HFFc6 (cell line): ENCODE measurements around the gene RAB3GAP2. TPM values are rescaled to one million over a fixed set of nuclear protein-coding genes. Genes with fewer than 3 reads are reported as not detected.
"Not testable (repeated sequence)": the region's sequence is repeated elsewhere in the genome, so short reads cannot be mapped to it uniquely, and the experiment has no call there.

ENCODE experiments used
- DNase-seq: peaks from one replicate; pipeline ENCODE4 v3.0.0-alpha.2; 2018
- H3K27ac Mint-ChIP-seq: 2 replicates; pipeline ENCODE4 v1.8.0; 2020; ENCODE audit warnings: mild to moderate bottlenecking, mixed read lengths
- H3K27me3 Mint-ChIP-seq: 2 replicates; pipeline ENCODE4 v1.8.0; 2021; ENCODE audit warnings: mild to moderate bottlenecking, moderate library complexity, mixed read lengths; ENCODE audit not compliant: insufficient read depth
- H3K36me3 Mint-ChIP-seq: 2 replicates; pipeline ENCODE4 v1.8.0; 2021; ENCODE audit warnings: low read depth, mixed read lengths
- H3K4me1 Mint-ChIP-seq: 2 replicates; pipeline ENCODE4 v1.8.0; 2020; ENCODE audit warnings: low read depth, mixed read lengths
- H3K4me3 Mint-ChIP-seq: 2 replicates; pipeline ENCODE4 v1.8.0; 2020; ENCODE audit warnings: mild to moderate bottlenecking, moderate library complexity, mixed read lengths
- H3K9me3 Mint-ChIP-seq: 2 replicates; pipeline ENCODE4 v1.8.0; 2020; ENCODE audit warnings: mild to moderate bottlenecking, mixed read lengths
- total RNA-seq, 6 experiments: library from RNA; stranded (reverse); fragmentation: NEBNext Ultra II Directional; extraction: Animal tissue kit (Norgen Biotek cat#: 25700); gene quantifications; 2 replicates in 1 of 6; 3 replicates in 5 of 6; pipeline ENCODE4 v1.2.3, GENCODE V29; 2021
- TF ChIP-seq, protein P1 (sequence below): fragments of 200-600 bp; sonication (generic); IDR thresholded peaks from 2 replicates; pipeline ENCODE4 v1.5.0; 2021; ENCODE audit warnings: antibody characterized with exemption, mild to moderate bottlenecking

The RAB3GAP2 gene
- total RNA-seq, 6 experiments from 2014 or later: 42.0 to 49.6 (median 43.9) TPM

DNA sequence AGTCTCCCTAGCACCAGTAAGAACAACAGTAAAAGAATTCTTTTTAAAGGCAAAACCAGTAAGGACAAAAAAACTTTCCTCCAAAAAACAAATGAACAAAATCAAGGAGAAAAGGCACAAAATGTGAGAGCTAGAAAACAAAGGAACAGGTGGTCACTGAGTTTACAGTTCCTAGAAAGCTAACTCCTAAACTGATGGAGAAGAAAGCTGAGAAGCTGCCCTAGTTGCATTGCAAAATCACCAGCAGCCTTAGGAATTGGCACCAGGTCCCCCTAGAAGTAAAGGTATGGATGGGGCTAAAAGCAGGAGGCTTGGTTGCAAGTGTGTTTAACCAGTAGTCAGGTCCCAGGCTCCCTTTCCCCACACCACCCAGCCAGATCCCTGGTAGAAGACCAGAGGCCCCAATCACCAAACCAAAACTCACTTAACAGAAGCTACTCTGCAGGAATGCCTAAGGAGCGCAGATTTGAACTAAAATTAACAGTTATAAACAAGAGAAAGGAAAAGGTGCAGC lies 47.6 kb downstream of the RAB3GAP2 start:
- H3K36me3 Mint-ChIP-seq: peaks cover 12% of the 10 kb centered on the region
- no peak overlapping the region for H3K27ac Mint-ChIP-seq
- TF ChIP-seq, protein P1, sequence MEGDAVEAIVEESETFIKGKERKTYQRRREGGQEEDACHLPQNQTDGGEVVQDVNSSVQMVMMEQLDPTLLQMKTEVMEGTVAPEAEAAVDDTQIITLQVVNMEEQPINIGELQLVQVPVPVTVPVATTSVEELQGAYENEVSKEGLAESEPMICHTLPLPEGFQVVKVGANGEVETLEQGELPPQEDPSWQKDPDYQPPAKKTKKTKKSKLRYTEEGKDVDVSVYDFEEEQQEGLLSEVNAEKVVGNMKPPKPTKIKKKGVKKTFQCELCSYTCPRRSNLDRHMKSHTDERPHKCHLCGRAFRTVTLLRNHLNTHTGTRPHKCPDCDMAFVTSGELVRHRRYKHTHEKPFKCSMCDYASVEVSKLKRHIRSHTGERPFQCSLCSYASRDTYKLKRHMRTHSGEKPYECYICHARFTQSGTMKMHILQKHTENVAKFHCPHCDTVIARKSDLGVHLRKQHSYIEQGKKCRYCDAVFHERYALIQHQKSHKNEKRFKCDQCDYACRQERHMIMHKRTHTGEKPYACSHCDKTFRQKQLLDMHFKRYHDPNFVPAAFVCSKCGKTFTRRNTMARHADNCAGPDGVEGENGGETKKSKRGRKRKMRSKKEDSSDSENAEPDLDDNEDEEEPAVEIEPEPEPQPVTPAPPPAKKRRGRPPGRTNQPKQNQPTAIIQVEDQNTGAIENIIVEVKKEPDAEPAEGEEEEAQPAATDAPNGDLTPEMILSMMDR: no peak
- H3K27me3 Mint-ChIP-seq: no peaks in the 10 kb centered on the region; the same call in 1 of the 2 replicates
- no peak overlapping the region for H3K4me3 Mint-ChIP-seq
- H3K4me1 Mint-ChIP-seq: no peaks in the 10 kb centered on the region
- H3K9me3 Mint-ChIP-seq: no peaks in the 10 kb centered on the region
- DNase-seq: no peak

- no peak for DNase-seq
- H3K27me3 Mint-ChIP-seq: no peaks in the 10 kb centered on the region; the same call in 1 of the 2 replicates
- TF ChIP-seq, protein P1: no peak
- H3K9me3 Mint-ChIP-seq: no peaks in the 10 kb centered on the region
- no peak overlapping the region for H3K4me3 Mint-ChIP-seq
- H3K36me3 Mint-ChIP-seq: peaks cover 12% of the 10 kb centered on the region
- H3K27ac Mint-ChIP-seq: no peak overlapping the region
- 0 out of 2 replicates have a peak, but pooled peaks cover 5% of the 10 kb centered on the region for H3K4me1 Mint-ChIP-seq
These were observed 48.2 kb downstream of the RAB3GAP2 start for GRCh38 chr1:220224033-220224432.

- DNase-seq: no peak
- TF ChIP-seq, protein P1: no peak
- Mint-ChIP-seq H3K4me3 (no peak overlapping the region), H3K4me1 (0 out of 2 replicates have a peak, but pooled peaks cover 5% of the 10 kb centered on the region), H3K27ac (no peak overlapping the region), H3K36me3 (peaks cover under 1% of the 10 kb centered on the region), H3K9me3 (no peaks in the 10 kb centered on the region), H3K27me3 (no peaks in the 10 kb centered on the region; the same call in 1 of the 2 replicates)
These were observed 49.3 kb downstream of the RAB3GAP2 start for GRCh38 chr1:220222939-220223338.

DNA sequence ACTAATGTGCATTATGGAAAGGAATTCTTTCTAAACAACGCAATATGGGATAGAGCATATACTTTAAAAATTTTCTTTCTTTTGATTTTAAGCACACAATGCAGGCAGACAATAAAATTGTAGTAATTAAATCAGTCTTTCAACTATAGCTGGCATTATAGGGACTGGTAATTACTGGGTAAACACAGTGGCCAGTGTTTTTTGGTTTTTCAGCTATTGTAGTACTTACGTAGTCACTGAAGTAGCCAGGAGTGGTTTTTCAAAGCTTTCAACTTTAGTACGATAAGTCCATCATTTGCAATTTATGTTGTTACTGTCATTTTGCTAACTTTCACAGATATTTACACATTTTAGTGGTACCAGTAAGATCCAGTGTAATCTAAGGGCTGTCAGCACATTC lies 50.6 kb downstream of the RAB3GAP2 start:
- H3K9me3 Mint-ChIP-seq: no peaks in the 10 kb centered on the region
- DNase-seq: no peak
- H3K27me3 Mint-ChIP-seq: no peaks in the 10 kb centered on the region; the same call in 1 of the 2 replicates
- peaks cover 5% of the 10 kb centered on the region; the same call in 1 of the 2 replicates for H3K4me1 Mint-ChIP-seq
- no peaks in the 10 kb centered on the region for H3K36me3 Mint-ChIP-seq
- H3K4me3 Mint-ChIP-seq: no peak overlapping the region
- H3K27ac Mint-ChIP-seq: no peak overlapping the region
- TF ChIP-seq, protein P1: no peak

DNA sequence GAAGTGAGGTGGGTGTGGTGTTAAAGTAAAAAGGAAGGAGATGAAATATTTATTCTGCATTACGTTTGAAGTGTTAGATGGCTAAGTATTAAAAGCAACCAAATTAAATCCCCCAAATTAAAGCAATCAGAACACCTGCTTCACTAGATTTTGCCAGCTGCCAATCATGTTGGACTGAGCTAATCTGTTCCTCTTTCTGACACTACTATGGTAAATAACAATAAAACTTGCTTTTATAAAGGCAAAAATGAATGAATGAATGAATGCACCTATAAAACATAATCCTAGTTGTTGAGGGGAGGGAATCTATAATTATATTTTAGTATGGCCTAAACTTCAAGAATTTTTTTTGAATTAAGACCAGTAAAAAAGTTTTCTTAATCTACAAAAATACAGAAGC lies 51.0 kb downstream of the RAB3GAP2 start:
- H3K4me1 Mint-ChIP-seq: peaks cover 5% of the 10 kb centered on the region; the same call in 1 of the 2 replicates
- H3K4me3 Mint-ChIP-seq: no peak overlapping the region
- TF ChIP-seq, protein P1: no peak
- H3K27ac Mint-ChIP-seq: no peak overlapping the region
- H3K36me3 Mint-ChIP-seq: no peaks in the 10 kb centered on the region
- DNase-seq: no peak
- no peaks in the 10 kb centered on the region; the same call in 1 of the 2 replicates for H3K27me3 Mint-ChIP-seq
- no peaks in the 10 kb centered on the region for H3K9me3 Mint-ChIP-seq

DNA sequence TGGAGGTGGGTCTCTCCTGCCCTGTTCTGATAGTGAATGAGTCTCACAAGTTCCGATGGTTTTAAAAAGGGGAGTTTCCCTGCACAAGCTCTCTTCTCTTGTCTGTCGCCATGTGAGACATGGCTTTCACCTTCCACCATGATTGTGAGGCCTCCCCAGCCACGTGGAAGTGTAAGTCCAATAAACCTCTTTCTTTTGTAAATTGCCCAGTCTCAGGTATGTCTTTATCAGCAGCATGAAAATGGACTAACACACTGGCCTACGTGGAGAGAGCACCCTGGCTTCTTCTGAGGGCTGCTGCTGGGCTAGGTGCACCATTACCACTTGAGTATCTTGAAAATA lies 51.6 kb downstream of the RAB3GAP2 start:
- H3K27ac Mint-ChIP-seq, H3K4me1 Mint-ChIP-seq, DNase-seq, H3K4me3 Mint-ChIP-seq, H3K9me3 Mint-ChIP-seq, H3K36me3 Mint-ChIP-seq, H3K27me3 Mint-ChIP-seq: not testable (repeated sequence)
